ENCODE results near the gene SEMA3A. TPM values are rescaled to one million over a fixed set of nuclear protein-coding genes. Genes with fewer than 3 reads are reported as not detected.
A peak's percentile ranks its signal among the peaks of the same experiment; 100 is the strongest.

The SEMA3A gene
- polyA plus RNA-seq, 1 donor from 2014 or later, result 22.8 TPM

GRCh38 chr7:84102213-84102612 lies 92.4 kb downstream of the SEMA3A start (continued):
- TF ChIP-seq, protein P1, sequence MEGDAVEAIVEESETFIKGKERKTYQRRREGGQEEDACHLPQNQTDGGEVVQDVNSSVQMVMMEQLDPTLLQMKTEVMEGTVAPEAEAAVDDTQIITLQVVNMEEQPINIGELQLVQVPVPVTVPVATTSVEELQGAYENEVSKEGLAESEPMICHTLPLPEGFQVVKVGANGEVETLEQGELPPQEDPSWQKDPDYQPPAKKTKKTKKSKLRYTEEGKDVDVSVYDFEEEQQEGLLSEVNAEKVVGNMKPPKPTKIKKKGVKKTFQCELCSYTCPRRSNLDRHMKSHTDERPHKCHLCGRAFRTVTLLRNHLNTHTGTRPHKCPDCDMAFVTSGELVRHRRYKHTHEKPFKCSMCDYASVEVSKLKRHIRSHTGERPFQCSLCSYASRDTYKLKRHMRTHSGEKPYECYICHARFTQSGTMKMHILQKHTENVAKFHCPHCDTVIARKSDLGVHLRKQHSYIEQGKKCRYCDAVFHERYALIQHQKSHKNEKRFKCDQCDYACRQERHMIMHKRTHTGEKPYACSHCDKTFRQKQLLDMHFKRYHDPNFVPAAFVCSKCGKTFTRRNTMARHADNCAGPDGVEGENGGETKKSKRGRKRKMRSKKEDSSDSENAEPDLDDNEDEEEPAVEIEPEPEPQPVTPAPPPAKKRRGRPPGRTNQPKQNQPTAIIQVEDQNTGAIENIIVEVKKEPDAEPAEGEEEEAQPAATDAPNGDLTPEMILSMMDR (IDR thresholded peaks at IDR 0.05; ENCODE audit: poor library complexity, severe bottlenecking), result no peak
- TF ChIP-seq MXI1 (conservative IDR thresholded peaks at IDR 0.05; ENCODE audit: poor library complexity, severe bottlenecking) (no peak), POLR2AphosphoS5 (IDR thresholded peaks at IDR 0.05) (no peak)

- H3K4me2 ChIP-seq (ENCODE audit: low read length), result no peak overlapping the region
- no peaks in the 10 kb centered on the region for H3K9me2 ChIP-seq (ENCODE audit: insufficient read depth, low read length)
- H3K27ac ChIP-seq (ENCODE audit: low read length), result no peak overlapping the region
- TF ChIP-seq, protein P1 (IDR thresholded peaks at IDR 0.05; ENCODE audit: poor library complexity, severe bottlenecking), result peak; percentile 33
- TF ChIP-seq REST (IDR thresholded peaks at IDR 0.05; ENCODE audit: borderline replicate concordance), result no peak
- no peak overlapping the region for H3K4me3 ChIP-seq (ENCODE audit: low read length)
- no peaks in the 10 kb centered on the region for H4K20me1 ChIP-seq (ENCODE audit: insufficient read depth)
- no peaks in the 10 kb centered on the region for H3K36me3 ChIP-seq (ENCODE audit: insufficient read depth, low read length)
- H3F3A ChIP-seq (ENCODE audit: insufficient read depth, low read length, poor library complexity, severe bottlenecking), result no peaks in the 10 kb centered on the region
- H3K79me2 ChIP-seq (replicated peaks; ENCODE audit: insufficient read depth, low read length), result no peaks in the 10 kb centered on the region
- no peaks in the 10 kb centered on the region for H3K27me3 ChIP-seq (ENCODE audit: insufficient read depth, low read depth, low read length)
- H3K9me3 ChIP-seq (ENCODE audit: low read length), result no peaks in the 10 kb centered on the region
- H3K9ac ChIP-seq (ENCODE audit: low read length), result no peak overlapping the region
- no peak overlapping the region for H2AFZ ChIP-seq (ENCODE audit: low read depth, low read length)
Observed at GRCh38 chr7:84100866-84101265, 93.7 kb downstream of the SEMA3A start.

DNA sequence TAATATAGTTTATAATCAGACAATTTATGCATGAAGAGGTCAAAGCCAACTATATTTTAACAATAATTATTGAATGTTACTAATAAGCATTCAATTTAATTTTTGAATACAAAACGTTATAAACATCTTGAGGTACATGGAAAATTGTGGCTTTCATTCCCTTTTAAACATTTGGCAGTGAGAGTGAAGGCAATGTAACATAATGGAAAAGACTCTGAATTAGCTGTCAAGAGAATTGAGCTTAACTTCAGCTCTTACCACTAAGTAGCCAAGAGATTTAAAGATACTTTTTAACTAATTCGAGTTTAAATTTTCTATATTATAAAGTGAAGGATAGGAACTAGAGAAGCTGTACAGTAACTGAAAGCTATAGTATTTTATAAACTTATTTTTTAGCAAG lies 98.6 kb downstream of the SEMA3A start:
- Histone ChIP-seq H3K4me2 (ENCODE audit: low read length) (no peak overlapping the region), H3K9ac (ENCODE audit: low read length) (no peak overlapping the region), H2AFZ (ENCODE audit: low read depth, low read length) (no peak overlapping the region), H3K9me3 (ENCODE audit: low read length) (no peaks in the 10 kb centered on the region), H3K9me2 (ENCODE audit: insufficient read depth, low read length) (no peaks in the 10 kb centered on the region), H3K36me3 (ENCODE audit: insufficient read depth, low read length) (no peaks in the 10 kb centered on the region), H3K27me3 (ENCODE audit: insufficient read depth, low read depth, low read length) (no peaks in the 10 kb centered on the region), H3K4me3 (ENCODE audit: low read length) (no peak overlapping the region), H3K27ac (ENCODE audit: low read length) (no peak overlapping the region), H4K20me1 (ENCODE audit: insufficient read depth) (no peaks in the 10 kb centered on the region), H3F3A (ENCODE audit: insufficient read depth, low read length, poor library complexity, severe bottlenecking) (no peaks in the 10 kb centered on the region), H3K79me2 (replicated peaks; ENCODE audit: insufficient read depth, low read length) (no peaks in the 10 kb centered on the region)
- TF ChIP-seq MXI1 (conservative IDR thresholded peaks at IDR 0.05; ENCODE audit: poor library complexity, severe bottlenecking) (no peak), TAF1 (IDR thresholded peaks at IDR 0.05; ENCODE audit: low read depth) (no peak), REST (IDR thresholded peaks at IDR 0.05; ENCODE audit: borderline replicate concordance) (no peak), EZH2 (IDR thresholded peaks at IDR 0.05; ENCODE audit: borderline replicate concordance, insufficient read depth, low read length, poor library complexity, severe bottlenecking) (no peak)

Data from neural cell (in vitro differentiated cells).